ENCODE measurements around the gene MTFMT.

MTFMT gene

DNA sequence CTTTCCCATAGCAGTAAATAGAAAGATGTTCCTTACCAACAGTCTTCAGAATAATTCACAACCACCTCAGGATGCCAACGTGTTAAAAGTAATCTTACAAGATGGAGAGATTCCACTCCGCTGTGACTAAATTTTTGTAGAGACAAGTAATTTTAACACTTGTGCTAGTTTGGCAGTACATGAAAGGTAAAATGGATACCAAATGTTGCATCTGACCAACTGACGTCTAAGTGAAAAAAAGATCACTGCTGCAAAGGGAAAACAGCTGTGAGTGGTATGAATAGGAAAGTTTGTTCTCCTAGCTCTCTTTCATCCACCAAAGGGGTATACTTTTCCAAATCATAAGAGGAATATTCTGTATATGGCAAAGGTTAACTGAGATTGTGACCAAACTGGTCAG is 42.3 kb downstream of the MTFMT start:
- no peak for DNase-seq (ENCODE audit: low read depth)

DNA sequence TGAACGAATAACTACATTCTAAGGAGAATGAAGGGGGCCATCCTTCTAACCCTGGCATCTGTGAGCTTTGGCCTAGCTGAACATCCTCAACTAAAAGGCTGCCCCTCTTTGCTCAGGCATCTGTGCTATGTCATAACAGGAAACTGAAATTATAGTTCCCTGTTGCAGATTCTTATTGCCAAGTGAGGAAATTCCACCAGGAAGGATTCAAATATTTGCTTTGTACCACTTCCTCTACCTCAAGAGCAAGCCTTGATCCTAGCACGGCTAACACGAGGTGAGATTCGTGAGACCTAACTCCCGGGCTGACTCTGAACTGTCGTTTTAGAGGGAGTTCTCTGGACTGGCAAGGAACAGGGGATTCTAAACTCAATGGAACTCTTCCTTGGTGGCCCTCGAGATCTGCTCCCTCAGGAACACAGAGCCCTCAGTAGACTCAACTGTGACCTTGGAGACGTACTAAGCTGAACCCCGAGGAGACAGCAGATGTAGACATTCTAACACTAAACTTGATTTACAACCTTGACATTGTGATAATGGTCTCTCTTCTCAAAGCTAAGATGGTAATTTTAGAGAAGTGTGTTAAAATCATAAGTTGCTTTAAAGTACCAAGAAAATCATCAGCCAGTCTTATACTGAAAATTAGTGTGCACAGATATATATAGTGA is 43.9 kb downstream of the MTFMT start:
- DNase-seq (ENCODE audit: low read depth) = no peak

DNA sequence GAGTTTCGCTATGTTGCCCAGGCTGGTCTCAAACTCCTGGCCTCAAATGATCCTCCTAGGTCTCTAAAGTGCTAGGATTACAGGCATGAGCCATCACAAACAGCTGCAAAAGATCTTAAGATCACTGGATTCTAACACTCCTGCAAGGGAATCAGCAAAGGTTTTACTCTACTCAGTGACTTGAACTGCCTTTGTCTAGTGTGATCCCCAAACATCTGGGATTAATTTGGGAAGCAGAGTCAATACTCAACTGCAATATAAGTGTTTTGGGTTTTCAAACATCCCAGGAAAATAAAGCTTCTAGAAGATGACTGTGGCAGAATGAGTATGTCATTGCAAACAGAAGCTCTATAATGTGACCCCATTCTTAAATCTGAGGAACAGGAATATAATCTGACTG is 47.0 kb downstream of the MTFMT start:
- DNase-seq (ENCODE audit: low read depth) = no peak

DNA sequence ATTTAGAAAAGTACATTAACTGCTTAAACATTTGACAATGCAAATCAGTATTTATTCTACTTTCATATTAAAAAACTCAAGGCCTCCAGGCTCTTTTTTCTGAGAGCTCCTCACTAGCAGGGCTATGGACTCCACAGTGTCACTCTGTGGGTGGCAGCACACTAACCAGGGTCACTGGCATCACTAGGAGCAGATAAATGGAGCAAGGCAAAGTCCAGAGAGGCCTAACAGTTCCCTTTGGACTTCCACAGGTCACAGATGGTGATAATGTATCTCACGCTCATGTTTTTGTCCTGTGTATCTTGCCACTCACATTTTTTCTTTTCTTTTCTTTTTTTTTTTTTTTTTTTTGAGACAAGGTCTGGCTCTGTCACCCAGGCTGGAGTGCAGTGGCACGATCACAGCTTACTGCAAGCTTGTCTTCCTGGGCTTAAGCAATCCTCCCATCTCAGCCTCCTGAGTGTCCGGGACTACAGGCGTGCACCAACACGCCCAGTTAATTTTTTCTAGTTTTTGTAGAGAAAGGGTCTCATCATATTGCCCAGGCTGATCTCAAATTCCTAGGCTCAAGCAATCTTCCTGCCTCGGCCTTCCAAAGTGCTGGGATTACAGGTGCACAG is 47.5 kb downstream of the MTFMT start:
- no peak for DNase-seq (ENCODE audit: low read depth)

DNA sequence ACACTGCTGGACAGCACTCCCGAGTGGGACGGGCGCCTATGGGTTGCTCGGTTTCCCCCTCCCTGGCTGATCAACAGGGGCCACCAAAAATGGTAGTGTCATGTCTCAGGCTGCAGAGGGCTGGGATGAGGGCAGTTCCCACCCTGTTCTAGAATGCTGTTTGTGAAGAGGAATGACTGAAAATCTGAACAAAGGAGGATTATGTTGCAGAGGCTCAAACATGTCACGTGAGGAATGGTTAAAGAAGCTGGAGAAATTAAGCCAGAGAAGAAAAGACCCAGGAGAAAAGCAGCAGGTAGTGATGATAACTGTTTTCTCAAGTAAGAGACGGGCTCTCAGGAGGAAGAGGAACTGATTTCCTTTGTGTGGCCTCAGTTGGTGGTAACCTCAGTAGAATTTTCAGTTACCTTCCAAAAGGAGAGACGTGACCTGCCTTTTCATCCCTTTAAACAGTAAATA is 50.2 kb downstream of the MTFMT start:
- DNase-seq (ENCODE audit: low read depth) = no peak

DNA sequence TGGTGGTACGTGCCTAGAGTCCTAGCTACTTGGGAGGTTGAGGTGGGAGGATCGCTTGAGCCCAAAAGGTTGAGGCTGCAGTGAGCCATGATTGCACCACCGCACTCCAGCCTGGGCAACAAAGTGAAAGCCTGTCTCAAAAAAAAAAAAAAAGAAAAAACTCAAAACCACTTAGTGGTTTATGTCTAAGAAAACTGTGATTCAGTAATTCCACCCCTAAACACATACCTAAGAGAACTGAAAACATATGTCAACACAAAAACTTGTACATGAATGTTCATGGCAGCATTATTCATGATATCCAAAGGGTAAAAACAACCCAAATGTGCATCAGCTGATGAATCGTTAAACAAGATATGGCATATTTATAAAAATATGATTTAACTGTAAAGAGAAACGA is 54.0 kb downstream of the MTFMT start:
- no peak for DNase-seq (ENCODE audit: low read depth)

DNA sequence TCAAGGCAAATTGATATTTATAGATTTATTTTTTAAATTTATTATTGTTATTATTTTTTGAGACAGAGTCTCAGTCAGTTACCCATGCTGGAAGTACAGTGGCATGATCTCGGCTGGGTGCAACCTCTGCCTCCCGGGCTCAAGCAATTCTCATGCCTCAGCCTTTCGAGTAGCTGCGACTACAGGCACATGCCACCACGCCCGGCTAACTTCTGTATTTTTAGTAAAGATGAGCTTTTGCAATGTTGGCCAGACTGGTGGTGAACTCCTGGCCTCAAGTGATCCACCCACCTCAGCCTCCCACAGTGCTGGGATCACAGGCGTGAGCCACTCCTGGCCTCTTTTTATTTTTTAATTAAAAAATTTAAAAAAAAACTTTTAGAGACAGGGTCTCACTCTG is 58.7 kb downstream of the MTFMT start:
- no peak for DNase-seq (ENCODE audit: low read depth)

DNA sequence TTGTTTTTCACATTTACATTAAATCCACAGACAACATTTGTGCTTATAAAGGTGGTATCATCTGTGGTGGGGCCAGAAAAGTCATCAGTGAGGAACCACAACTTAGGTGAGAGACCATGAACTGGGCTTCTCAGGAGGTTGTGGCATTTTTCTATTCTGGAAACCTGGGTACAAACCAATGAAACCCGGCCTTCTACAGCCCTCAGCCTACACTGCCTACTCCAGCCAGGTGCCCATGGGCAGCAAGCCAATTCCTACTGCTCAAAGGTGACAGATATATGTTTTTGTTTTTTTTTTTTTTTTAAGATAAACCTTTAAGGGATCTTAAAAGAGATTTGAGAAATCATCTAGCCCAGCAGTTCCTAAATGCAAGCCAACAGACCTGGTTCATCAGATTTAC is 60.0 kb downstream of the MTFMT start:
- no peak for DNase-seq (ENCODE audit: low read depth)

DNA sequence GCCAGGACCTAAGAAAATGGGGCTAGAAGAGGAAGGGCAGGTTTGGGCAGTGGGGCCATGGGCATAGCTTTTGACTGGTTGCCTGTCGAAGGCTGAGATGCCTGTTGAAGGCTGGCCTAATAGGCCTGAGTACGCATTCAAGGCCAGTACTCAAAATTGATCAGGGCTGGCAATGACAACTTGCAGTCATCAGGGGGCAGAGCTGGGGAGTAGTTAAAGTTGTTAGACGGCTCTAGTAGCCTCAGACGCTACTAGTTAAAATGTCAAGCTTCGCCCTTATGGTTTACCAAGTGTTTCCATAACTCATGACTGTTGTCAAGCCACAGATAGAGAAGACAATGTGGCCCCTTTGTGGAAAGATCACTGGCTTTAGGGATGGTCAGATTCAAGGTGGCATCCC is 68.4 kb downstream of the MTFMT start:
- no peak for DNase-seq (ENCODE audit: low read depth)

DNA sequence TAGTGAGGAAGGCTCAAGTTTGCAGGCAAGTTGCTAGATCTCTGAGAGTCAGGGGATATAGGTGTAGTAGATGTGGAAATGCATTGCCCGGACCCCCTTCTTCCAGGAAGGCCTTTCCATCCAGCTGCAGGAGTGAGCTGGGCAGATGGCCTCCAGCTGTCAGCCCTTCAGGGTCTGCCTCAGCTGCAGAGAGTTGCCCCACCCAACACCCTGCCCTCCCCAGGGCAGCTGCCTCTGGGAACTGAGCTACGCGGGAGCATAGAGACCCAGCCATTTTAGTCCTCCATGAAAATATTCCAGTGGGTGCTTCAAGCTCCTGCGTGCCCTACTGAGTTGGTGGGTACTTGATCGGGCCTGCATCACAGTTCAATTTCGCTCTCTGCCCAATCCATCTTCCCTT is 69.3 kb downstream of the MTFMT start:
- no peak for DNase-seq (ENCODE audit: low read depth)

DNA sequence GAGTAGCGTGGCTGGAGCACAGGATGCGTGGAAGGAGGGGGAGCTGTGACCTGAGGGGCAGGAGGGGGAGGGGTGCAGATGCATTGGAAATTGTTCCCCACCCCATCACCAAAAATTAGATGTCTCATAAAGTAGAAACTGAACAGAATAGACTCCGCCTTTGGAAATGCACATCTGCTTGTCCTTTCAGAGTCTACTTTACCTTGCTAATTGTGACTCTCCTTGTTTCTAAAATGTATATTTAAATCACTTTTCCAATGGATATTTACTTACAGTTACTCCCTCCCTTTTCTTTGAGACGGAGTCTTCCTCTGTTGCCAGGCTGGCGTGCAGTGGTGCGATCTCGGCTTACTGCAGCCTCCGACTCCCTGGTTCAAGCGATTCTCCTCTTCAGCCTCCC is 70.3 kb downstream of the MTFMT start:
- no peak for DNase-seq (ENCODE audit: low read depth)

DNA sequence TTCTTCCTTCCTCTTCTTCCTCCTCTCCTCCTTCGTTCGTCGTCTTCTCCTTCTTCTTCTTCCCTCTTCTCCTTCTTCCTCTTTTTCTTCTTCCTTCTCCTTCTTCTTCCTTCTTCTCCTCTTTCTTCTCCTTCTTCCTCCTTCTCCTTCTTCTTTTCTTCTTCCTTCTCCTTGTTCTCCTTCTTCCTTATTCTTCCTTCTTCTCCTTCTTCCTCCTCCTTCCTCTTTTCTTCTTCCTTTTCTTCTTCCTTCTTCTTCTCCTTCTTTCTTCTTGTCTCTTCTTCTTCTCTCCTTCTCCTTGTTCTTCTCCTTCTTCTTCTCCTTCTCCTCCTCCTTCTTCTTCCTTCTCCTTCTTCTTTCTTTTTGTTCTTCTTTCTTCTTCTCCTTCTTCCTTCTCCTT is 75.0 kb downstream of the MTFMT start:
- no peak for DNase-seq (ENCODE audit: low read depth)

DNA sequence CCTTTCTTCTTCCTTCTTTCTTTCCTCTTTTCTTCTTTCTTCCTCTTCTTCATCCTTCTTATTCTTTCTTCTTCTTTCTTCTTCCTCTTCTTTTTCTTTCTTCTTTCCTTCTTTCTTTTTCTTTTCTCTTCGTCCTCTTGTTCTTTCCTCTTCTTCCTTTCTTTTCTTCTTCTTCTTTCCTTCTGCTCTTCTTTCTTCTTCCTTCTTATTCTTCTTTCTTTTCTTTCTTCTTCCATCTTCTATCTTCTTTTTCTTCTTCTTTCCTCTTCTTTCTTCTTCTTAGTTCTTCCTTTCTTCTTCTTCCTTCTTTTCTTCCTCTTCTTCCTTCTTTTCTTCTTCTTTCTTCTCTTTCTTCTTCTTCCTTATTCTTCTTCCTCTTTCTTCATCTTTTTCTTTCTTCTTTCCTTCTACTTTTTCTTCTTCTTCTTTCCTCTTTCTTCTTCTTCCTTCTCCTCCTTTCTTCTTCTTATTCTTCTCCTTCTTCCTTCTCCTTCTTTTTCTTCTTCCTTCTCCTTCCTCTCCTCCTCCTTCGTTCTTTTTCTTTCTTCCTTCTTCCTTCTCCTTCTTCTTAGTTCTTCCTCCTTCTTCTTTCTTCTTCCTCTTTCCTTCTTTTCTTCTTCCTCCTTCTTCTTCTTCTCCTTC is 77.5 kb downstream of the MTFMT start:
- no peak for DNase-seq (ENCODE audit: low read depth)
